Astrocyte (in vitro differentiated cells and primary cell): Measurements from ENCODE around the gene PTPRE. TPM values are rescaled to one million over a fixed set of nuclear protein-coding genes. Genes with fewer than 3 reads are reported as not detected.

Source experiments
- DNase-seq: peaks from one replicate; pipeline ENCODE4 v3.0.0-alpha.2; 2010; ENCODE audit warnings: low read depth
- FAIRE-seq: peaks from 2 replicates; lab custom pipeline; 2011; peaks lifted over from hg19 to GRCh38; lab: Jason Lieb, UNC
- H2AFZ ChIP-seq: 2 replicates; pipeline ENCODE4 v1.6.0; 2012; ENCODE audit warnings: low read depth, low read length, inconsistent platforms
- H3K27ac ChIP-seq: 2 replicates; pipeline ENCODE4 v1.5.1; 2011; ENCODE audit warnings: low read depth, low read length, inconsistent platforms
- H3K27me3 ChIP-seq: 2 replicates; pipeline ENCODE4 v1.6.0; 2011; ENCODE audit warnings: low read length, inconsistent platforms; ENCODE audit not compliant: insufficient read depth
- H3K36me3 ChIP-seq: 2 replicates; pipeline ENCODE4 v1.5.1; 2011; ENCODE audit warnings: low read length, inconsistent platforms; ENCODE audit not compliant: insufficient read depth
- H3K4me1 ChIP-seq: 2 replicates; pipeline ENCODE4 v1.5.1; 2011; ENCODE audit warnings: low read length, inconsistent platforms; ENCODE audit not compliant: insufficient read depth
- H3K4me2 ChIP-seq: 2 replicates; pipeline ENCODE4 v1.6.0; 2012; ENCODE audit warnings: low read length, inconsistent platforms
- H3K4me3 ChIP-seq: 2 replicates; pipeline ENCODE4 v1.5.1; 2011; ENCODE audit warnings: low read depth, mild to moderate bottlenecking, low read length, inconsistent platforms; ENCODE audit not compliant: insufficient read depth
- H3K79me2 ChIP-seq: 2 replicates; pipeline ENCODE4 v1.6.0; 2012; ENCODE audit warnings: mild to moderate bottlenecking, low read length, inconsistent platforms; ENCODE audit not compliant: insufficient read depth
- H3K9ac ChIP-seq: 2 replicates; pipeline ENCODE4 v1.6.0; 2012; ENCODE audit warnings: mild to moderate bottlenecking, low read length, inconsistent platforms
- H3K9me3 ChIP-seq: 2 replicates; pipeline ENCODE4 v1.5.1; 2012; ENCODE audit warnings: low read depth, mild to moderate bottlenecking, low read length, inconsistent platforms; ENCODE audit not compliant: insufficient read depth
- H4K20me1 ChIP-seq: 2 replicates; pipeline ENCODE4 v1.6.0; 2012; ENCODE audit warnings: low read length, inconsistent platforms; ENCODE audit not compliant: insufficient read depth
- H3K27ac Mint-ChIP-seq: one replicate; pipeline ENCODE4 v1.8.0; 2021; ENCODE audit warnings: mild to moderate bottlenecking, mixed read lengths; ENCODE audit not compliant: unreplicated experiment
- H3K27me3 Mint-ChIP-seq: one replicate; pipeline ENCODE4 v1.8.0; 2021; ENCODE audit warnings: low read depth, mixed read lengths; ENCODE audit not compliant: unreplicated experiment
- H3K36me3 Mint-ChIP-seq: one replicate; pipeline ENCODE4 v1.8.0; 2021; ENCODE audit warnings: low read depth, mixed read lengths; ENCODE audit not compliant: unreplicated experiment
- H3K4me1 Mint-ChIP-seq: one replicate; pipeline ENCODE4 v1.8.0; 2021; ENCODE audit warnings: low read depth, mixed read lengths; ENCODE audit not compliant: unreplicated experiment
- H3K4me3 Mint-ChIP-seq: one replicate; pipeline ENCODE4 v1.8.0; 2021; ENCODE audit warnings: mild to moderate bottlenecking, moderate library complexity, mixed read lengths; ENCODE audit not compliant: unreplicated experiment
- H3K9me3 Mint-ChIP-seq: one replicate; pipeline ENCODE4 v1.8.0; 2021; ENCODE audit warnings: mild to moderate bottlenecking, mixed read lengths; ENCODE audit not compliant: unreplicated experiment
- CTCF ChIP-seq: IDR thresholded peaks from 2 replicates; pipeline ENCODE4 v1.5.1; 2011; ENCODE audit warnings: low read depth, mild to moderate bottlenecking, inconsistent platforms, low read length, moderate library complexity; ENCODE audit not compliant: insufficient read depth
- EZH2 ChIP-seq: IDR thresholded peaks from 2 replicates; pipeline ENCODE4 v1.6.1; 2012; ENCODE audit warnings: mild to moderate bottlenecking, low read length, inconsistent platforms; ENCODE audit not compliant: insufficient read depth
- total RNA-seq: library from RNA; stranded (reverse); gene quantifications from 2 replicates; pipeline ENCODE4 v1.2.1, GENCODE V29; 2021

Gene PTPRE
- total RNA-seq, 1 donor from 2014 or later, result 14.1 TPM

- no peaks in the 10 kb centered on the region for H3K27me3 ChIP-seq
- no peak overlapping the region for H3K27ac ChIP-seq
- FAIRE-seq, result no peak
- Mint-ChIP-seq H3K27ac (no peak overlapping the region), H3K9me3 (no peaks in the 10 kb centered on the region), H3K36me3 (no peaks in the 10 kb centered on the region), H3K4me3 (no peak overlapping the region), H3K27me3 (peaks cover 3% of the 10 kb centered on the region), H3K4me1 (peaks cover 5% of the 10 kb centered on the region)
- H3K4me1 ChIP-seq, result peaks cover 6% of the 10 kb centered on the region
- no peak overlapping the region for H3K9ac ChIP-seq
- H3K79me2 ChIP-seq, result no peaks in the 10 kb centered on the region
- H3K36me3 ChIP-seq, result no peaks in the 10 kb centered on the region
- H3K9me3 ChIP-seq, result no peaks in the 10 kb centered on the region
- H3K4me2 ChIP-seq, result no peak overlapping the region
- no peak for DNase-seq
- no peak overlapping the region for H3K4me3 ChIP-seq
- TF ChIP-seq EZH2, result no peak
- peaks cover 33% of the 10 kb centered on the region for H4K20me1 ChIP-seq
- H2AFZ ChIP-seq, result no peak overlapping the region
These were observed 133.2 kb downstream of the PTPRE start for GRCh38 chr10:128040096-128040495.

- no peak overlapping the region for H3K4me3 ChIP-seq
- Mint-ChIP-seq H3K9me3 (no peaks in the 10 kb centered on the region), H3K4me1 (peaks cover 5% of the 10 kb centered on the region), H3K4me3 (no peak overlapping the region), H3K36me3 (no peaks in the 10 kb centered on the region), H3K27me3 (peaks cover 3% of the 10 kb centered on the region), H3K27ac (no peak overlapping the region)
- FAIRE-seq (no peak), DNase-seq (no peak)
- no peaks in the 10 kb centered on the region for H3K27me3 ChIP-seq
- no peak overlapping the region for H3K27ac ChIP-seq
- no peaks in the 10 kb centered on the region for H3K36me3 ChIP-seq
- peaks cover 6% of the 10 kb centered on the region for H3K4me1 ChIP-seq
- no peak overlapping the region for H3K9ac ChIP-seq
- TF ChIP-seq EZH2 (no peak), CTCF (no peak)
- no peak overlapping the region for H3K4me2 ChIP-seq
- H3K9me3 ChIP-seq, result no peaks in the 10 kb centered on the region
- H4K20me1 ChIP-seq, result peaks cover 32% of the 10 kb centered on the region
- H3K79me2 ChIP-seq, result no peaks in the 10 kb centered on the region
- H2AFZ ChIP-seq, result no peak overlapping the region
These were observed 133.8 kb downstream of the PTPRE start for GRCh38 chr10:128040681-128041080.

GRCh38 chr10:128042131-128042610 lies 135.3 kb downstream of the PTPRE start:
- Histone ChIP-seq H3K27me3 (no peaks in the 10 kb centered on the region), H3K9ac (no peak overlapping the region), H3K9me3 (no peaks in the 10 kb centered on the region), H3K79me2 (no peaks in the 10 kb centered on the region), H4K20me1 (peaks cover 17% of the 10 kb centered on the region), H3K36me3 (no peaks in the 10 kb centered on the region), H3K4me1 (peaks cover 3% of the 10 kb centered on the region), H3K4me3 (no peak overlapping the region), H3K27ac (no peak overlapping the region), H2AFZ (no peak overlapping the region), H3K4me2 (no peak overlapping the region)
- Mint-ChIP-seq H3K27ac (no peak overlapping the region), H3K27me3 (peaks cover 3% of the 10 kb centered on the region), H3K4me3 (no peak overlapping the region), H3K4me1 (peaks cover 4% of the 10 kb centered on the region), H3K36me3 (no peaks in the 10 kb centered on the region), H3K9me3 (no peaks in the 10 kb centered on the region)
- no peak for FAIRE-seq
- DNase-seq, result no peak
- TF ChIP-seq CTCF (no peak), EZH2 (no peak)
